Testis (tissue), 3 donors: ENCODE results near the gene ENTPD8. TPM values are rescaled to one million over a fixed set of nuclear protein-coding genes. Genes with fewer than 3 reads are reported as not detected.

Source experiments
- DNase-seq: peaks from one replicate; pipeline ENCODE4 v3.0.0-alpha.2; 2019
- H3K27ac ChIP-seq, 2 donors: fragments of 200-600 bp; sonication (generic); one replicate each; pipeline ENCODE4 v1.5.1; 2019
- H3K27me3 ChIP-seq: fragments of 200-600 bp; sonication (generic); one replicate; pipeline ENCODE4 v1.5.1; 2019
- H3K36me3 ChIP-seq: fragments of 200-600 bp; sonication (generic); one replicate; pipeline ENCODE4 v1.5.1; 2017; ENCODE audit warnings: low read depth; ENCODE audit errors: missing control alignments
- H3K4me1 ChIP-seq: fragments of 200-600 bp; sonication (generic); one replicate; pipeline ENCODE4 v1.5.1; 2019
- H3K4me3 ChIP-seq, 2 donors: fragments of 200-600 bp; sonication (generic); one replicate each; pipeline ENCODE4 v1.5.1; 2017 to 2019
- H3K9me3 ChIP-seq: fragments of 200-600 bp; sonication (generic); one replicate; pipeline ENCODE4 v1.5.1; 2017
- POLR2A ChIP-seq: fragments of 450-650 bp; IDR thresholded peaks from one replicate; pipeline ENCODE4 v1.6.1; 2017; ENCODE audit warnings: antibody characterized with exemption, mild to moderate bottlenecking, moderate library complexity
- WGBS, 2 donors: methylation state at CpG; one replicate each; pipeline ENCODE4 v1.1.5; 2018; 5-methylcytosine and 5-hydroxymethylcytosine counted together
- intact Hi-C: fragments of 100-400 bp; cut with DNase I; formaldehyde crosslinking; loops from one replicate; pipeline ENCODE4 v1.15.1; 2023; ENCODE audit warnings: low total_unique reads
- polyA plus RNA-seq: library from polyadenylated mRNA; stranded (reverse); fragments of 350-450 nt; fragmentation: Illumina TruSeq; extraction: RNeasy Lipid Tissue Mini Kit (QIAGEN cat#74804); gene quantifications from one replicate; pipeline ENCODE4 v1.2.3, GENCODE V29; 2014; ENCODE audit warnings: low read depth, low replicate concordance; ENCODE audit not compliant: insufficient read depth
- total RNA-seq, 2 donors: library from RNA; depleted of rRNA; stranded (reverse); fragments of >200 nt; gene quantifications; one replicate each; pipeline ENCODE4 v1.2.3, GENCODE V29; 2016
- TF ChIP-seq, protein P1 (sequence below), 3 experiments: fragments of 450-650 bp in 2 of 3; fragments of 200-600 bp in 1 of 3; sonication (generic) in 1 of 3; IDR thresholded peaks; one replicate each; pipeline ENCODE4 v1.5.1; 2016 to 2019; ENCODE audit warnings: antibody characterized with exemption in 3 of 3, mild to moderate bottlenecking in 2 of 3, moderate library complexity in 1 of 3

The ENTPD8 gene
- total and polyA plus RNA-seq, 3 donors from 2014 or later = 0.37 to 2.2 (median 2.0) TPM

DNA sequence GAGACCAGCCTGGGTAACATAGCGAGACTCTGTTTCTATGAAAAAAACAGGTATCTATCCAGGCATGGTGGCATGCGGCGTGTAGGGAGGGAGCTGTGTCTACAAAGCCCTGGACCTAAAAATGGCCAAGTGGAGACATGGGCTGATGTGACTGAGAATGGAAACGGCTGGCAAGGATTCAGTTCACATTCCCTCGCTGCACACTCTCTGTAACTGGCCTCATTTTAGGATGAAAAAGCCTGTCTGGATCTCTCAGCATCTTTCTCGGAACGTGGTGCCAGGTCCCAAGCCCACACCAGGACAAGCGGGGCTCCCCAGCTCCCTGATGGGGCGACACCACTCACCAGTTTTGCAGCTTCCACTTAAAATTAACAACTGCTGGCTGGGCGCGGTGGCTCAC, 31.6 kb downstream of the ENTPD8 start:
- H3K9me3 ChIP-seq = no peaks in the 10 kb centered on the region
- H3K4me1 ChIP-seq = peaks cover 38% of the 10 kb centered on the region
- H3K27me3 ChIP-seq = no peaks in the 10 kb centered on the region
- TF ChIP-seq POLR2A = no peak
- TF ChIP-seq, protein P1, sequence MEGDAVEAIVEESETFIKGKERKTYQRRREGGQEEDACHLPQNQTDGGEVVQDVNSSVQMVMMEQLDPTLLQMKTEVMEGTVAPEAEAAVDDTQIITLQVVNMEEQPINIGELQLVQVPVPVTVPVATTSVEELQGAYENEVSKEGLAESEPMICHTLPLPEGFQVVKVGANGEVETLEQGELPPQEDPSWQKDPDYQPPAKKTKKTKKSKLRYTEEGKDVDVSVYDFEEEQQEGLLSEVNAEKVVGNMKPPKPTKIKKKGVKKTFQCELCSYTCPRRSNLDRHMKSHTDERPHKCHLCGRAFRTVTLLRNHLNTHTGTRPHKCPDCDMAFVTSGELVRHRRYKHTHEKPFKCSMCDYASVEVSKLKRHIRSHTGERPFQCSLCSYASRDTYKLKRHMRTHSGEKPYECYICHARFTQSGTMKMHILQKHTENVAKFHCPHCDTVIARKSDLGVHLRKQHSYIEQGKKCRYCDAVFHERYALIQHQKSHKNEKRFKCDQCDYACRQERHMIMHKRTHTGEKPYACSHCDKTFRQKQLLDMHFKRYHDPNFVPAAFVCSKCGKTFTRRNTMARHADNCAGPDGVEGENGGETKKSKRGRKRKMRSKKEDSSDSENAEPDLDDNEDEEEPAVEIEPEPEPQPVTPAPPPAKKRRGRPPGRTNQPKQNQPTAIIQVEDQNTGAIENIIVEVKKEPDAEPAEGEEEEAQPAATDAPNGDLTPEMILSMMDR (IDR thresholded peaks at IDR 0.05) = no peak
- intact Hi-C loops = loop anchor here (10.0 kb wide), 1 partner anchor 95 kb away; no protein-coding TSS in a partner anchor
- H3K4me3 ChIP-seq = no peak overlapping the region
- DNase-seq = no peak
- peak overlapping the region; percentile 9 to 17 for H3K27ac ChIP-seq
- H3K36me3 ChIP-seq = no peaks in the 10 kb centered on the region
- 67 to 79% methylated on average over 11 of the region's 11 CpGs for WGBS, 2 donors

DNA sequence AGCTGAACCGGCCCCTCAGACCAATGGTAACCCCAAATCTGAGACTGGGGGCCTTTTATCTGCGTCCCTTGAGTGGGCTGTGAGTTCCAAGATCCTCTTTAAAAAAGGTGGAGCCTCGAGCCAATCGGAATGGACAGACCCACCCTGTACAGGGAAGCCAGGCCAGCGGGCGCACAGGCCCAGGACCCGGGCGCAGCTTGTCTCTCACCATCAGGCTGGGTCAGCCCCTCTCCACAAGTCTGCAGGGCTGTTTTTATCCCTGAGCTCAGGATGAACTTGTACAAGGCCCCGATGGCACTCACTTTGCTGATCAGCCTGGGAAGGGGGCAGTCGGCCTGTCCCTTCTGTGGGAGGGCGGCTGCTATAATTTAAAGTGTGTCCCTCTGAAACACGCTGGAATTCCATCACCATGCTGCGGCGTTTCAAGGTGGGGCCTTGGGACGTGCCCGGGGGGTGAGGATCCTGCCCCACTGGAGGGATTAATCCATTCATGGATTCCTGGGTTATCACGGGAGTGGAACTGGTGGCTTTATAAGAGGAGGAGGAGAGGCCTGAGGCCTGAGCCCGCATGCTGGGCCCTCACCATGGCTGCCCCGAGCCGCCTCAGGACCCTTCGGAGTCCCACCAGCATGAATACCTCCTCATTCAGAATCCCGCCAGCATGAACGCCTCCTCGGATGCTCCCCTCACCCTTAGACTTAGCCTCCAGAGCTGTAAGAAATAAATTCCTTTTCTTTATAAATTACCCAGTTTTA, 32.3 kb downstream of the ENTPD8 start:
- Histone ChIP-seq H3K27me3 (no peaks in the 10 kb centered on the region), H3K4me3 (no peak overlapping the region), H3K9me3 (no peaks in the 10 kb centered on the region), H3K27ac (peak overlapping the region; percentile 9 to 84), H3K4me1 (peaks cover 38% of the 10 kb centered on the region), H3K36me3 (no peaks in the 10 kb centered on the region)
- WGBS, 2 donors = 86 to 87% methylated on average over 16 to 24 of the region's 24 CpGs
- TF ChIP-seq, protein P1 (IDR thresholded peaks at IDR 0.05) = no peak
- no peak for TF ChIP-seq POLR2A
- DNase-seq = no peak
- intact Hi-C loops = loop anchor here (10.0 kb wide), 1 partner anchor 94 kb away; no protein-coding TSS in a partner anchor

DNA sequence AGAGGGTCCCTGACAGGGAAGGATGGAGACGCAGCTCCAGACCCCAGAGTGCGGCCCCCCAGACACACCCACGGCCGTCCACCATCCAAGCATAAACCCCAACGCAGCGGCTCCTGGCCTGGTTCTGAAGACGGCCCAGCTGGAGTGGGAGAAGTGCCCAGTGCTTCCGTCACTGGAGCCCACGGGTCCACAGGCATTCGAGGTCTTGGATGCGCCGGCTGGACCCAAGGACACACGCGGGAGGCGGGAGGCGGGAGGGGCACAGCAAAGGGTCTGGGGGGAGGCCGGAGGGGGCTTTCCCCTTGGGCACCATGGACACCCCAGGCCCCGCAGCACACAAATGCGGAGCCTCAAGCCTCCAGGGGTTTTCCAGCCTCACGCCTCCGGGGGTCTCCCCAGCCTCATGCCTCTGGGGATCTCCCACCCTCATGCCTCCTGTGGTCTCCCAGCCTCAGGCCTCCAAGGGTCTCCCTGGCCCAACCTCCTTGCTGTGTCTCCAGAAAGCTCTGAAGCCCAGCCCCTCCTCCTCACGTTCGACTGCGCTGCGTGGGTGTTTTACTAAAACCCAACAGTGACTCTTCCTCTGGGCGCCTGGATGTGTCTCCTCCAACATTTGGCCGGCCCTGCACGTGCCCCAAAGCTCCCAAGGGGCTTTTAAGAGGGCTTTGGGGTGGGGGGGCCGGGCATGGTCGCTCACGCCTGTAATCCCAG, 33.4 kb downstream of the ENTPD8 start:
- peak; percentile 81 for DNase-seq
- peak overlapping the region; percentile 84 for H3K27ac ChIP-seq
- intact Hi-C loops = loop anchor here (10.0 kb wide), 1 partner anchor 93 kb away; no protein-coding TSS in a partner anchor
- H3K27me3 ChIP-seq = no peaks in the 10 kb centered on the region
- no peaks in the 10 kb centered on the region for H3K9me3 ChIP-seq
- 3 to 15% methylated on average over 6 to 30 of the region's 31 CpGs for WGBS, 2 donors
- peak overlapping the region; percentile 34 to 45 for H3K4me3 ChIP-seq
- TF ChIP-seq POLR2A = no peak
- TF ChIP-seq, protein P1 (IDR thresholded peaks at IDR 0.05) = no peak
- no peaks in the 10 kb centered on the region for H3K36me3 ChIP-seq
- peaks cover 38% of the 10 kb centered on the region for H3K4me1 ChIP-seq

DNA sequence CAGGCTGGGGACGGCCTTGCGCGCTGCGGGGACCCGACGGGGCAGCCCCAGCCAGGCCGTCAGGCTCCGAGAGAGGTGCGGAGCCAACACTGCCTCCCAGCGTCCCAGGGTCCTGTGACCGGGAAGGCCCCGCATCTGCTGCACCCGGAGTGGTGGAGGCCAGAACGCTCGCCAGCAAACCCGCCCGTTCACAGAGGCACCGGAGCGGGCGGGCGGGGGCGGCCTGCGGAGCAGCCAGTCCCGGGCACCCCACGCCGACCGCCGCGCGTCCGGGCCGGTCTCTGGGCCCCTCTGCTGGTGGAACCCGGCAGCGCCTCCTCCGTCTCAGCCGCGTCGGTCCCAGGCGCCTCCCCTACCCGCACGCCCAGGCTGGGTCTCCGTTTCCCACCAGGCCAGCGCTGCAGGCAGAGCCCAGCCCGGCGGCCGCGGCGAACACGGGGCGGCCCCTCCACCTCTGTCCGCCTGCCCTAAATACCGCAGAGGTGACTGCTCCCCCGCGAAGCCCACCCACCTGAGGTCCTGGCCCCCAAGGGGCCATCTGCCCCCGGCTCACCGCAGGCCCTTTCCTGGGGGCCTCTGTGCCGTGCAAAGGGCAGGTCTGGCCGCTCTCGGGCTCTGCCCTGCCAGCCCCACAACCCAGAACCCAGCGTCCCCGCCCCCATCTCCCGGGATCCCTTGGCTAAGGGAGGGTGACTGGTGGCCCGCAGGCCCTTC, 34.1 kb downstream of the ENTPD8 start:
- 0 to 2% methylated on average over 3 to 41 of the region's 63 CpGs for WGBS, 2 donors
- no peak for TF ChIP-seq POLR2A
- TF ChIP-seq, protein P1 (IDR thresholded peaks at IDR 0.05) = peak; percentile 72 to 83 (median 77)
- Histone ChIP-seq H3K27ac (peak overlapping the region; percentile 84), H3K4me3 (peak overlapping the region; percentile 34 to 45), H3K4me1 (peaks cover 35% of the 10 kb centered on the region), H3K27me3 (no peaks in the 10 kb centered on the region), H3K36me3 (no peaks in the 10 kb centered on the region), H3K9me3 (no peaks in the 10 kb centered on the region)
- intact Hi-C loops = loop anchor here (10.0 kb wide), 1 partner anchor 92 kb away; no protein-coding TSS in a partner anchor
- DNase-seq = peak; percentile 68
